GM12865 (cell line): ENCODE results near the gene OR7C1.
"Not testable (repeated sequence)": the region's sequence is repeated elsewhere in the genome, so short reads cannot be mapped to it uniquely, and the experiment has no call there.

Source experiments
- DNase-seq: peaks from one replicate; pipeline ENCODE4 v3.0.0; 2010; ENCODE audit warnings: low read depth
- H3K4me3 ChIP-seq: 2 replicates; pipeline ENCODE4 v1.5.1; 2011; ENCODE audit warnings: mild to moderate bottlenecking, low read depth, low read length, control low read depth
- CTCF ChIP-seq: IDR thresholded peaks from 2 replicates; pipeline ENCODE4 v1.5.1; 2011; ENCODE audit warnings: low read length, control low read depth, low read depth, inconsistent platforms; ENCODE audit not compliant: insufficient read depth; ENCODE audit errors: missing control alignments

Gene OR7C1

GRCh38 chr19:14767466-14767971 lies 67.5 kb downstream of the OR7C1 start:
- no peak for TF ChIP-seq CTCF
- no peak for DNase-seq

GRCh38 chr19:14765841-14766240 lies 69.1 kb downstream of the OR7C1 start:
- not testable (repeated sequence) for H3K4me3 ChIP-seq, DNase-seq

More at GRCh38 chr19:14767466-14767971, 67.5 kb downstream of the OR7C1 start:
- H3K4me3 ChIP-seq = no peak overlapping the region

- DNase-seq = not testable (repeated sequence)
Observed at GRCh38 chr19:14765403-14765802, 69.6 kb downstream of the OR7C1 start.

GRCh38 chr19:14764401-14764800 lies 70.6 kb downstream of the OR7C1 start:
- DNase-seq = no peak
- H3K4me3 ChIP-seq = no peak overlapping the region
- no peak for TF ChIP-seq CTCF

More at GRCh38 chr19:14765403-14765802, 69.6 kb downstream of the OR7C1 start:
- not testable (repeated sequence) for H3K4me3 ChIP-seq

GRCh38 chr19:14763497-14764145 lies 71.4 kb downstream of the OR7C1 start:
- DNase-seq = no peak
- H3K4me3 ChIP-seq = no peak overlapping the region
- TF ChIP-seq CTCF = no peak

GRCh38 chr19:14762111-14762510 lies 72.9 kb downstream of the OR7C1 start:
- H3K4me3 ChIP-seq = no peak overlapping the region
- no peak for DNase-seq
- no peak for TF ChIP-seq CTCF

GRCh38 chr19:14761607-14762006 lies 73.4 kb downstream of the OR7C1 start:
- no peak for DNase-seq
- no peak for TF ChIP-seq CTCF
- no peak overlapping the region for H3K4me3 ChIP-seq

GRCh38 chr19:14758816-14759215 lies 76.2 kb downstream of the OR7C1 start:
- H3K4me3 ChIP-seq = no peak overlapping the region
- no peak for DNase-seq
- no peak for TF ChIP-seq CTCF
